Glomerular visceral epithelial cell (primary cell): ENCODE data around the gene CDRT4.
"Not testable (repeated sequence)": the region's sequence is repeated elsewhere in the genome, so short reads cannot be mapped to it uniquely, and the experiment has no call there.

Experiments used
- DNase-seq: peaks from one replicate; pipeline ENCODE4 v3.0.0-alpha.2; 2016; ENCODE audit errors: extremely low spot score

The CDRT4 gene

GRCh38 chr17:15467592-15467991, at the start of gene CDRT4:
CDRT4 (minus strand) TSS chr17:15467621; CDS start chr17:15440238, 27,383 bp downstream.
- DNase-seq = no peak

DNA sequence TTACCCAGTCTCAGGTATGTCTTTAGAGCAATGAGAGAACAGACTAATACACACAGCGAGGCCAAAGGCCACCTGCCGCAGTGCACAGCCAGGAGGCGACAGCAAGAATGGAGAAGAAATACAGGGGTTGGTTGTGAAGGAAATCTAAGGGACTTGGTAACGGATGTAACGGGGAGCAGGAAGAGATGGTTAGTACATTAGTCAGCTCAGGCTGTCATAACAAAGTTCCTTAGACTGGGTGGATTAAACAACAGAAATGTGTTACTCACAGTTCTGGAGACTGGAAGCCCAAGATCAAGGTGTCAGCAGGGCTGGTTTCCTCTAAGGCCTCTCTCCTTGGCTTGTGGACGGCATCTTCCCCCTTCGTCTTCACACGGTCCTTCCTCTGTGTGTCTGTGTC, 48.7 kb upstream of the CDRT4 start:
- no peak for DNase-seq

GRCh38 chr17:15514469-15514868, 47.0 kb upstream of the CDRT4 start:
- DNase-seq = no peak

DNA sequence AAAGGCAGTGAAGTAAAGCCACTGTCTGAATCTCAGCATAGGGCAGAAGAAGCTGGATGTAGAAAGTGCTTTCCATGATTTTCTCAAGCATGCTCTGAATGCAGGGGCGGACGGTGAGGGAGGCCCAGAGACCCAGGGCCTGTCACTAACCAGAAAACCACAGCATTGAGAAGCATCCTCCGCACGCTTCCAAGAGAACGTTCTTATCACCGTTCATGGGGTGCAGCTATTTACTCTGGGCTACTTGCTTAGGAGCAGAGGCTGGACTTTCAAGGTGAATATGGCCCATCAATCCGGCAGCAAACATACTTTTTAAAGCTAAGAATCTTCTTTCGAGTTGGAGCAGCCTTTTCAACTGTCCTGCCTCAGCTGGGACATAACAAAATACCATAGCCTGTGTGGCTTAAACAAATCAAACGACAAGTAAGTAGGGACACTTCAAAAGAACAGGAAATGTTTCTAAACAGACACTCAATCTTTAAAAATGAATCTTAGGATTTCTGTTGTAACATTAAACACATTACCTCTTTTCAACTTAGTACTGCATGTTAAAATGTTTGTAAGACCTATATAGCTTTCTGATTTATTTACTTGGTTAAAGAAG, 46.5 kb upstream of the CDRT4 start:
- DNase-seq = no peak

DNA sequence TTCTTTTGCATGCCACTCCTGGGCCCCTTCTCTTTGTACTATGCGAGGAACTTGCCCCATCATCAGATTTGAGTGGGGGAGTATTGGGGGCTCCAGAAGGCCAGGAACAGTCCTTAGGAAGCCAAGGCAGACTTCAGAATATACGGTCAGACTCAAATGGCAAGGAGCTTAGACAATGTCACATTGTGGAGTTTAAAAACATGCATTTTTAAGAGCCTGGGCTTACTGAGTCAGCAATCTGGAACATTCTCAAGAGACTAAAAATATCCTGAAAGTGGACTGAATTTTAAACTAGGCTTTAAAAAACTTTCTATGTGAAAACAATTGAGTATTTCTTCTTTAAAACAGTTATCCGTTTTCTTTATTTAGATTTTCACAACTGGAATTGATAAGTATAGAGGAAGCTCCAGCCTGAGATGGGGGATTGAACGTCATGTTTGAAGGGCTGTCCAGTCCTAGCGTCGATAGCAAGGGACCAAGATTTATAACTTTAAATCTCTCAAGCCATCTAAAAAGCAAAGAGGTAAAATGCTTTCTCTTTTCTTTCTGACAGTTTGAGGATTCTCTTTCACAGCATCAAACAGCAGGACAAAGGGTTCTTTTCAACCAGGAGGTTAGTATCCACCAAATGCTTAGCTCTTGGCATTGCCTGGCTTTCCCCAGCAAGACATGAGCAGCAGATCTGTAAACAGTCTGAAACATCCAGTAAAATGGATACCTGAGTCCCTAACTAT, 45.8 kb upstream of the CDRT4 start:
- no peak for DNase-seq

DNA sequence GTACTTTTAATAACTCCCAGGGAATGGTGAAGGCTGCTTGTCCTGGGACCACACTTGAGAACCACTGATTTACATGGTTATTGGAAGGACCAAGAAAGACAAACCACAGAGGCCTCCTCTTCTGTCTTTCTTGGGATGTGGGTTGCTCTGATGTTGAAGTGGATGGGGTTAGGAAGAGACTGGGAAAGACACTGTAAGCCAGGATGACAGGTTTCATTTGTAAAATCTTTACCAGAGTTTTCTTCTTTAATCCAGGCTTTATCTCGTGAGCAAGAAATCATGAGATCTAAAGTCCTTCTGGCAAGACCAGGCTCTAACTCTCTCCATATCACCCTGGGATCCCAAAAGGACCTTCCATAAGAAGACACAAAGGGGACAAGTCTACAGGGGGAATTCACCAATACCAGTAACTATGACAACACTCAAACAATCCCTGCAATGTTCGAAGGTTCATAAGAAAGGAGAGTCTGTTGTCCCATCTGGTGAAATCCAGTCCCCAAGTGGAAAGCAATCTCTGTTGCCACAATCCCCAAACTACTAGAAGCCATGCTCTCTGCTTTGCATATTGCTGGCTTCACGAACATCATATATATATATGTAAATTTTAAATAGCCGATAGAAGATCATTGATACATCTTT, 44.8 kb upstream of the CDRT4 start:
- DNase-seq = no peak

- no peak for DNase-seq
These were observed 43.7 kb upstream of the CDRT4 start for GRCh38 chr17:15511142-15511541.

- DNase-seq = peak; percentile 42
These were observed 42.9 kb upstream of the CDRT4 start for GRCh38 chr17:15510361-15510760.

DNA sequence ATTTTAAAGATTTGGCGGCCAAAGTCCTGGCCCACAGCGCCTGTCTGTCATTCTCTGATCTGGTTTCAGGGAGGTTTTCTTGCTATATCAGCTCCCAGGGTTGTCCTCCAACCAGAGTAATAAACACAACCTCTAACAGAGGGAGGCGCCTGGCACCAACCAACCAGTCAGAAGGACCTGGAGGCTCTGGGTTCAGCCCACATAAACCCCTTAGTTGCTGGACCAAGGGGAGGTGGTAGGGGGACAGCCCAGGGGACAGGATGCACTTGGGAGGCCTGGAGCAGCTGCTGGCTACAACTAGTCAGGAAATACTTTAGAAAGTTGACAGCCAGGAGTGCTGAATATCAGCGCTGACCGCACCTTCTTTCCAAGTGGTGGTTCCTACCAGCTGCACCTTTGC, 41.7 kb upstream of the CDRT4 start:
- no peak for DNase-seq

DNA sequence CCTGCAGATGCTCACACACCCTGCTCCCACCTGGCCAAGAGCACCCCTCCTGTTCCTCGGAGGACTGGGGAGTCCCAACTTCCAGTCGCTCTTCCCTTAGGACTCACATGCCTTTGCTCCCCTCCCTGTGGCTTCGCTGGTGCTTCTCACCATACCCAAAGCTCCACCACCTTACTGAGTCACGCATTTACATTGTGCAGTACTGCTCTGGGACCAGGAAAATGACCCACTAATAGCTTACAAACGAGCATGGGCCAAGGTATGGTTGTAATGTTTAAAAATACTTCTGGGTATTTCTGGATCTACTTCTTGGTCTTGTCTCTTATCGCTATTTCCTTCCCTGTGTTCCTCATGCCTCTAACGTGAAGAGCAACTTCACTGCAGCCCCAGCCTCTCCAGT, 41.0 kb upstream of the CDRT4 start:
- DNase-seq = no peak

DNA sequence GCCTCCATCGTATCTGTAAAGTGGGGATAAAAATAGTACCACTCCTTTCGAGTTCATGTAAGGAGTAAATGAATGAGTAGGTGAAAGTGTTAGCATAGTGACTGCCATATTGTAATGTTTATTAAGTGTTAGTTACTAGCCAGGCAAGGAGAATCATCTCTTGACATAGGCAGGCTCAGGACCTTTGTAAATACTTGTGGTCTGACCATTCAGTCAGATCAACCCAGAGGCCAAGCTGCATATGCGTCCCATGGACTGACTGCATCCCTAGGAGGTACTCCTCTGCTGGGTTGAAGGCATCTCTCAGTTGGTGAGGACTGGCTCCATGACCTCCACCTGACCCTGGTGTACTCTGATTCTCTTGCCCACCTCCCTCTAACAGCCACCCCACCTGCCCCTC, 40.5 kb upstream of the CDRT4 start:
- DNase-seq = no peak

DNA sequence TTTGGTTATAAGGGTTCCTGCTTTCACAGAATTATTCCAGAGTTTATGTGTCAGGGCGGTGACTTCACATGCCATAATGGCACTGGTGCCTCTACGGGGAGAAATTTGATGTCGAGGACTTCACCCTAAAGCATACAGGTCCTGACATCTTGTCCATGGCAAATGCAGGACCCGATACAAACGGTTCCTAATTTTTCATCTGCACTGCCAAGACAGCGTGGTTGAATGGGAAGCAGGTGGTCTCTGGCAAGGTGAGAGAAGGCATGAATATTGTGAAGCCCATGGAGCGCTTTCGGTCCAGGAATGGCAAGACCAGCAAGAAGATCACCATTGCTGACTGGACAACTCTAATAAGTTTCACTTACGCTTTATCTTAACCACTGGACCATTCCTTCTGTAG, 39.6 kb upstream of the CDRT4 start:
- DNase-seq = no peak

GRCh38 chr17:15505708-15506107, 38.3 kb upstream of the CDRT4 start:
- DNase-seq = not testable (repeated sequence)

DNA sequence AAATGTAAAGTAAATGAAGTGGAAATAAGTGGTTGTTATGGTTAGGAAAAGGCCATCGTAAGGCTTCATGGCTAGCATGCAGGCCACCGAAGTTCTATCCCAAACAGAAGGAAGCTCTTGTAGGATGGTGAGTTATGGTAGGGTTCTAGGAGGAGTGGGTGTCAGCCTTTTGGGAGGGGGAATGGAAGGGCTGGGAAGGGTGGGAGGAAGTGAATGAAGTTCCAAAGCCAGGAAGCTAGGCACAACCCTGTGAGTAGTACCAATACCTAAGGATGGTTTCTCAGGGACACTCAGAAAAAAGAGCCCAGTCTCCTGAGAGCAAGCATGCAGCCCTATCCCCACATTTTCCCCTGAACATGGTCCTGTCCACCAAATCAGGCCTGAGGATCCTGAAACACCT, 36.3 kb upstream of the CDRT4 start:
- DNase-seq = no peak

DNA sequence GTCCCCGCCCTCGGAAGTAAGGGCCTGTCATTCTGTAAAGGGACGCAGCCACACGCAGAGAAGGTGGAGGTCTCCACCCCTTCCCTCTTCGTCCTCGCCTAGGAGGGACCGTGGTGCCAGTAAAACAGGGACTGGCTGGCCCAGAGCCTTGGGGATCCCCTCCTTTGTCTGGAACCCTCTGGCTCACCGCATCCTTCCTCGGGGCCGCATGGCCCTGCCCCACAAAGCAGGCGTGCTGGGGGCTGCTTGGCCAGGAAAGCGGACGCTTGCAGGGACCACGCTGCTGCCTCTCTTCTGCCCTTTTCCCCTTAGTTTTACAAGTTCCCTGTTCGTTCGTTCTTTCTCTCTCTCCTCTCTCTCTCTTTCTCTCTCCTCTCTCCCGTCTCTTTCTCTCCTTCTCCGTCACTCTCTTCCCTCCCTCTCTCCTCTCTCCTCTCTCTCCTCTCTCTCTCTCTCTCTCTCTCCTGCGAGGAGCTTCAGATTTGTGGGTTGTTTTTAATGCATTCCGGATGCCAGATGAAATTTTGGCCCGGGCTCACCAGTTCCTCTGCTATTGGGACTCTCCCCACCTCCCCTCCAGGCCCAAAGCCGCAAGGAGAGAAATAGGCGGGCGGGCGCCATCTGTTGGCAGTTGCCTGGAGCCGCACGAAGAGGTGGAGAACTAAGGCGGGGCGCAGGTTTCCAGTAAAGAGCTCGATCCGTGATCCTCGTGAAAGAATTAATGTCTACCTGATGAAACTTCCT, 35.1 kb upstream of the CDRT4 start:
- DNase-seq = peak; percentile 56

DNA sequence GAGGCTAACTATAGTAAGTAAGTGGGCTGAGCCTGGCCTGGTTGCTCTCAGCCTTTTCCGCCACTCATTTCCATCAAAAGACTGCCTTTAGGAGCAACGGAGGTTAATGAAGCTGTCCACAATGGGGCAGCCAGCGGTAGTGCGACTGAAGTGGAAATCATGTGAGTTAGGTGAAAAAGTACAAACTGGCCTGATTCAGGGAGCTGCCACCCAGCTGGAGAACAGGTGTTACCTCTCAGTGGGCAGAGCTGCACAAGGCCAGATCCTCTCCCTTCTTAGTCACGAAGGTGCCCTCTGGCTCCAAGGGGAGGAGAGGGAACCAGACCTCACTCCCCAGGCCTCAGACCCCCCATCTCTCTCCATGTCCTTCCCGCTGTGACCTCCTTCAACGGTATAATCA, 34.4 kb upstream of the CDRT4 start:
- no peak for DNase-seq

DNA sequence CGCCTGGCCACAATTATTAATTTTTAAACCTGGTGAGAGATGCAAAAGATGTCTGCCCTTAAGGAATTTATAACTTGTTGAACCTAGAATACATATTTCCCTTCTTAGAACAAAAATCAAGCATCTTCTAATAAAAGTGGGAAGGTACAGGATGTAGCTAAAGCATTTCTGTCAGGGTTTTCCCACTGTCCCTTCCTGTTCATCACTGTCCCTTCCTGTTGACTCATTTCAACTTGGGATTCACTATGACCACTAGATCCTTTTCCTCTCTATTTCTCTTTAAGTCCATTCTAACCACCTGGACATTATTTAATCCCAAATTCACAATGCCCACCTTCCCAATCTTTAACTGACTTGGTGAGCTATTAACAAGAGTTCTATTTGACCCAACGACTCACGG, 33.9 kb upstream of the CDRT4 start:
- DNase-seq = no peak

DNA sequence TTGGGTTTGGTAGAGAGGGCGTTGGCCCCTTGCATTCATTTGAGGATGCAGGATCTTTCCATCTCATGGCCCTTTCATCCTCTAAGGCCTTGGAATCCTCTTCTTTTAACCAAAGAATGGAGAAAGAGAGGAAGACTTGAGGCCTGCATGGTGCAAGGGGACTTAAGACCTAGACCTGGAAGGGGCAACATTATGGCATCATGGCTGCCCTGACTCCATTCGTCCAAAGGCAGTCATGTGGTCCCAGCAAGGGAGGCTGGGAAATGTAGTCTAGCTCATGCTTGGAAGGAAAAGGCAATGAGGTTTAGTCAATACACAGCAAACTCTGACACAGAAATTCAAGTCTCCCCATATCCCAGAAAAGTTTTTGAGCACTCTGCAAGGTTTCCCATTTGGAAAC, 30.7 kb upstream of the CDRT4 start:
- no peak for DNase-seq

DNA sequence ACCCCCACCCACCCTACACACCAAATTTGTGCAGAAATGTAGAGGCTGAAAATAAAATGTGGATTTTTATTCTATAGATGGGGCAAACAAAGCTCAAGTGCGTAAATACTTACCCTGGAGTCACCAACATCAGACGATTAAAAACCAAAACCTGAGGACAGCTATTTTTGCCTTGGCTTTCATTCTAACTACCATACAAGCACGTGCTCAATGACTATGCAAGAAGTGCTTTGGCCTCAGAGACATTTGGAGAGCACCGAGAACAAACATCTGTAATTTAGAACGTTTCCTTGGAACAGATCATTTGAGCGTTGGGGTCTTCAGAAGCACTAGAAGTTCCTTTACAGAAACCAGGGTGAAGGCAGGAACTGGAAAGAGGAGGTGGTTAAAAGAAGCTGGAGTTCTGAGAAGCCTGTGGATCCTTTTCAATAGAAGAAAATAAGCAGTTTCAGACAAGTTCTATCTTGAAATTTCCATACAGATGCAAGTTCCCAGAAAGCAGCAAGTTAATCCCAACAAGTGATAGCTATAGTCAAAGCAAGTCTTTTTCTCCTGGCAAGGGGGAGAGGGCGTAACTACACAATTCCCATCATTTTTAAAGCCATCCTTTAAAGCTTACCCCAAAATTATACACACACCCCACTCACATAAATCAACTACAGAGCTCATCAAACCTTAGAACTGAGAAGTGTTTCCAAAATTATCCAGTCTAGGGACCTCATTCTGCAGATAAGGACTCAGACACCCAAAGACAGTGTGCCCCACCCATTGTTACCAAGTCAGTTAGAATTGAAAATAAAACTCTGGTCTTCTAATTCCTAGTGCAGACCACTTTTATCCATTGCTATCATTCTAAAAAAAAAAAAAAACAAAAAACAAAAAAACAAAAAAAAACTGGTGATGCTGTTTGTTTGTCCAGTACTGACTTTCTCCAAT, 29.6 kb upstream of the CDRT4 start:
- no peak for DNase-seq

DNA sequence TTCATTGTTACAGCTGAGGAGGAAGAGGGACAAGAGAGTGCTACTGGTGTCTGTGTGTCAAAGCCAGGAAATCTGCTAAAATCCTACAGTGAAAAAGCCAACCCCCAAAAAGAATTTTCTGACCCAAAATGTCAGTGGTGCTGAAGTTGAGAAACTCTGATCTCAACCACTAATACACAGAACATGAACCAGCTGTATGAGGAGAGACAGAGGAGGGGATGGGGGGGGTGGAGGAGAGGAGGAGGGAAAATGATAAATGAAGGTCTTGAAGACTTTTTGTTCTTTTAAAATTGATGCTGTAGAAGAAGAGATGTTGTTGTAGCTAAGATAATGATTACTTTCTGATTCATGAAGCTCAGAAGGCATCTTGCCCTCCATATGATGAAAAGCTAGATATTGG, 27.4 kb upstream of the CDRT4 start:
- DNase-seq = no peak

GRCh38 chr17:15493693-15494035, 26.2 kb upstream of the CDRT4 start:
- no peak for DNase-seq
